HepG2 (cell line): ENCODE data around the gene AKAP3.

ENCODE experiments used
- FOXA3 ChIP-seq: IDR thresholded peaks from 2 replicates; pipeline ENCODE4 v1.6.1; 2016; ENCODE audit warnings: missing genetic modification reagents, missing compliant biosample characterization
- MYC ChIP-seq: sonication (generic); formaldehyde crosslinking; IDR thresholded peaks from 2 replicates; pipeline ENCODE4 v1.9.0; 2021; ENCODE audit warnings: missing genetic modification reagents, borderline replicate concordance
- NFKB2 ChIP-seq: sonication (generic); formaldehyde crosslinking; IDR thresholded peaks from 2 replicates; pipeline ENCODE4 v1.4.0; 2020; ENCODE audit warnings: missing genetic modification reagents, borderline replicate concordance
- POLR2AphosphoS2 ChIP-seq: IDR thresholded peaks from 2 replicates; pipeline ENCODE4 v1.6.1; 2011; ENCODE audit warnings: low read depth, low read length, improper control_type of control experiment
- POLR2AphosphoS5 ChIP-seq: IDR thresholded peaks from 2 replicates; pipeline ENCODE4 v1.6.1; 2012; ENCODE audit warnings: low read depth, low read length
- SMARCC2 ChIP-seq: fragments of 450-650 bp; IDR thresholded peaks from 2 replicates; pipeline ENCODE4 v1.6.1; 2017; ENCODE audit warnings: antibody characterized with exemption, mild to moderate bottlenecking
- TBL1XR1 ChIP-seq: fragments of 150-350 bp; IDR thresholded peaks from 2 replicates; pipeline ENCODE4 v1.6.1; 2014; ENCODE audit warnings: borderline replicate concordance, low read length; ENCODE audit not compliant: partially characterized antibody
- THAP7 ChIP-seq: sonication (generic); formaldehyde crosslinking; IDR thresholded peaks from 2 replicates; pipeline ENCODE4 v1.8.1; 2023; ENCODE audit warnings: mild to moderate bottlenecking, missing genetic modification reagents
- ZNF121 ChIP-seq: sonication (generic); formaldehyde crosslinking; IDR thresholded peaks from 2 replicates; pipeline ENCODE4 v1.5.0; 2020; ENCODE audit warnings: mild to moderate bottlenecking, missing genetic modification reagents
- ZNF138 ChIP-seq: sonication (generic); formaldehyde crosslinking; IDR thresholded peaks from 2 replicates; pipeline ENCODE4 v1.5.0; 2020; ENCODE audit warnings: mild to moderate bottlenecking, low read depth, missing genetic modification reagents
- ZNF383 ChIP-seq: sonication (generic); formaldehyde crosslinking; IDR thresholded peaks from 2 replicates; pipeline ENCODE4 v1.4.0; 2020; ENCODE audit warnings: missing genetic modification reagents, mild to moderate bottlenecking, borderline replicate concordance
- ZNF549 ChIP-seq: sonication (generic); formaldehyde crosslinking; IDR thresholded peaks from 2 replicates; pipeline ENCODE4 v1.5.0; 2020; ENCODE audit warnings: missing genetic modification reagents
- ZNF768 ChIP-seq: sonication (generic); formaldehyde crosslinking; IDR thresholded peaks from 2 replicates; pipeline ENCODE4 v1.4.0; 2020; ENCODE audit warnings: missing genetic modification reagents
- ZSCAN25 ChIP-seq: sonication (generic); formaldehyde crosslinking; IDR thresholded peaks from 2 replicates; pipeline ENCODE4 v1.8.0; 2022; ENCODE audit warnings: mild to moderate bottlenecking, missing genetic modification reagents

GRCh38 chr12:4643747-4644146, 5.1 kb downstream of the AKAP3 start:
- TF ChIP-seq ZNF768 (CRISPR knock-in tag) = no peak
- TF ChIP-seq ZNF121 = no peak
- TF ChIP-seq NFKB2 (CRISPR knock-in tag) = no peak
- TF ChIP-seq ZNF549 (CRISPR knock-in tag) = no peak
- no peak for TF ChIP-seq POLR2AphosphoS5
- TF ChIP-seq ZNF138 (CRISPR knock-in tag) = no peak
- no peak for TF ChIP-seq FOXA3 (CRISPR knock-in tag)
- no peak for TF ChIP-seq MYC (CRISPR knock-in tag)
- no peak for TF ChIP-seq ZNF383
- no peak for TF ChIP-seq THAP7 (CRISPR knock-in tag)
- no peak for TF ChIP-seq SMARCC2
- no peak for TF ChIP-seq ZSCAN25 (CRISPR knock-in tag)
- no peak for TF ChIP-seq POLR2AphosphoS2
- TF ChIP-seq TBL1XR1 = no peak
